ENCODE results near the gene OR5H2. TPM values are rescaled to one million over a fixed set of nuclear protein-coding genes. Genes with fewer than 3 reads are reported as not detected.

OR5H2 gene
- total and polyA plus RNA-seq, 10 of the 15 experiments (the other 5 are each of a cell fraction or from before 2014, with no cell fraction given), result 1.7 TPM; not detected in 9

DNA sequence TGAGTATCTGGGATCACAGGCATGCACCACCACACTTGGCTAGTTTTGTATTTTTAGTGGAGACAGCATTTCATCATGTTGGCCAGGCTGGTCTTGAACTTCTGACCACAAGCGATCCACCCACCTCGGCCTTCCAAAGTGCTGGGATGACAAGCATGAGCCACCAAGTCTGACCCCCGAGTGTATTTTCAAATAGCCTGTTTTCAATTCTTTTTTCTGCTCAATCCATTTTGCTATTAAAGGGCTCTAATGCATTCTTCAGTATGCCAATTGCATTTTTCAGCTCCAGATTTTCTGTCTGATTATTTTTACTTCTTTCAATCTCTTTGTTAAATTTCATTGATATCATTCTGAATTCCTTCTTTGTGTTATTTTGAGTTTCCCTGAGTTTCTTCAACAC lies 12.5 kb upstream of the OR5H2 start (continued):
- TF ChIP-seq CHD1 (IDR thresholded peaks at IDR 0.05; ENCODE audit: low read depth, low read length) (no peak), CBX3 (IDR thresholded peaks at IDR 0.05; ENCODE audit: borderline replicate concordance, low read depth) (no peak), CBX5 (IDR thresholded peaks at IDR 0.05; ENCODE audit: low read depth) (no peak), PAX8 (IDR thresholded peaks at IDR 0.05) (no peak), NR2F1 (conservative IDR thresholded peaks at IDR 0.05) (no peak), NFYA (IDR thresholded peaks at IDR 0.05; ENCODE audit: borderline replicate concordance, low read depth, low read length) (no peak), ATF3 (IDR thresholded peaks at IDR 0.05; ENCODE audit: borderline replicate concordance, extremely low read depth, low read depth, low read length) (no peak)

DNA sequence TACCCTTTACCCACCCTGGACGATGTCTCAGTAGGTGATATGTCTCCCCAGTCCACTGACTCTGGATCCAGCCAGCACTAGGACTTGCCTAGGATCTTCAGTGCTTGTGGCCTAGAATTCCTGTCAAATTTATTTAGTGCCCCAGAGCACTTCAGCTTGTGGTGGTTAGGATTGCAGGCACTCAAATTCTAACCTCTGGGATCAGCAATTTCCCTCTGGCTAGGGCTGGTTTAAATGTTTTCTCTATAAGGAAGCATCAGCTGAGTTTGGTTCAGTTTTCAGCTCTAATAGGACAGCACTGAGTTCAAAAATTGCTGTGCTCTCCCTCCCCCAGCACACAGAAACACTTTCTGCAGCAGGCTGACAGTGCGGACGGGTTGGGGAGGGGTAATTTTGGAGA lies 10.2 kb upstream of the OR5H2 start:
- Histone ChIP-seq H3K27ac (ENCODE audit: control insufficient read depth, insufficient read depth) (no peak overlapping the region), H3K4me2 (ENCODE audit: control insufficient read depth, insufficient read depth) (no peak overlapping the region), H4K20me1 (ENCODE audit: control insufficient read depth, insufficient read depth) (no peaks in the 10 kb centered on the region), H2AFZ (ENCODE audit: control insufficient read depth, low read depth, low read length) (no peak overlapping the region), H3K79me2 (ENCODE audit: control insufficient read depth, insufficient read depth, low read length) (no peaks in the 10 kb centered on the region), H3K4me1 (ENCODE audit: control insufficient read depth, insufficient read depth, low read length) (no peaks in the 10 kb centered on the region), H3K9me3 (replicated peaks; ENCODE audit: control insufficient read depth, insufficient read depth, low read length) (no peaks in the 10 kb centered on the region; the same call in 2 of the 3 replicates), H3K36me3 (ENCODE audit: control insufficient read depth in 2 of 2, insufficient read depth in 2 of 2, low read length in 1 of 2) (no peaks in the 10 kb centered on the region), H3K4me3 (no peak overlapping the region), H3K27me3 (replicated peaks in 1 of 2; ENCODE audit: control insufficient read depth in 2 of 2, insufficient read depth in 2 of 2, low read length in 1 of 2) (no peaks in the 10 kb centered on the region), H3K9ac (ENCODE audit: control insufficient read depth, insufficient read depth, low read length) (no peak overlapping the region)
- TF ChIP-seq POU2F2 (IDR thresholded peaks at IDR 0.05; ENCODE audit: borderline replicate concordance, low read depth, low read length), result no peak
- TF ChIP-seq NRF1 (conservative IDR thresholded peaks at IDR 0.05; ENCODE audit: low read depth, low read length), result no peak
- no peak for TF ChIP-seq NR2F1 (conservative IDR thresholded peaks at IDR 0.05)
- no peak for TF ChIP-seq ZSCAN29 (IDR thresholded peaks at IDR 0.05)
- TF ChIP-seq PBX3 (IDR thresholded peaks at IDR 0.05; ENCODE audit: insufficient replicate concordance, low read depth, low read length), result no peak
- TF ChIP-seq KDM1A (IDR thresholded peaks at IDR 0.05; ENCODE audit: borderline replicate concordance), result no peak
- TF ChIP-seq NFXL1 (IDR thresholded peaks at IDR 0.05; ENCODE audit: borderline replicate concordance), result no peak
- no peak for TF ChIP-seq SMAD1 (IDR thresholded peaks at IDR 0.05; ENCODE audit: low read depth, partially characterized antibody)
- no peak for TF ChIP-seq ZNF592 (IDR thresholded peaks at IDR 0.05)
- no peak for TF ChIP-seq SMAD5 (IDR thresholded peaks at IDR 0.05; ENCODE audit: low read depth)
- TF ChIP-seq KLF5 (IDR thresholded peaks at IDR 0.05; ENCODE audit: partially characterized antibody), result no peak
- no peak for TF ChIP-seq ATF7 (IDR thresholded peaks at IDR 0.05; ENCODE audit: low read depth)
- TF ChIP-seq BRCA1 (IDR thresholded peaks at IDR 0.05; ENCODE audit: low read depth, low read length), result no peak
- TF ChIP-seq PAX5 (IDR thresholded peaks at IDR 0.05; ENCODE audit: borderline replicate concordance, low read depth, low read length), result no peak
- TF ChIP-seq IKZF2 (IDR thresholded peaks at IDR 0.05), result no peak
- BruUV-seq (replicated peaks), result no TSS peak
- FAIRE-seq, result no peak
- ChIA-PET CTCF (interaction anchor here (1.3 kb wide), 2 partner anchors 12 to 23 kb away, joined by 3 to 4 read pairs; no protein-coding TSS in a partner anchor), RAD21 (ENCODE audit: unreplicated experiment) (no interaction called here), POLR2A (no interaction called here), SMC1A (ENCODE audit: uncharacterized antibody, unreplicated experiment) (interaction anchor here (3.5 kb wide), 1 partner anchor 12 kb away, joined by 10 read pairs; no protein-coding TSS in a partner anchor)
- DNase-seq (ENCODE audit: low read depth, low spot score), result no peak
- in situ Hi-C loops (cut with MboI) (no loop called here), intact Hi-C loops (cut with micrococcal nuclease; ENCODE audit: unreplicated experiment) (no loop called here)
- no peak for ATAC-seq
- 25% methylated on average over 3 of the region's 3 CpGs for WGBS (ENCODE audit: insufficient coverage, insufficient replicate concordance, low lambda C conversion rate, missing lambda C conversion rate)

All from GM12878 (cell line).